HCT116 (cell line): ENCODE data around the gene CLDN3. TPM values are rescaled to one million over a fixed set of nuclear protein-coding genes. Genes with fewer than 3 reads are reported as not detected.
A peak's percentile ranks its signal among the peaks of the same experiment; 100 is the strongest.

ENCODE experiments used
- ATAC-seq: fragments of 200-7000 bp; cut with Tn5 transposase; 2 replicates; pipeline ENCODE4 v1.9.1; 2020; ENCODE audit warnings: mild to moderate bottlenecking, moderate library complexity
- BruUV-seq: library from RNA; stranded (reverse); fragments of 400-500 nt; replicated peaks from 2 replicates; lab custom pipeline; 2021; lab: Mats Ljungman, UMichigan
- CTCF ChIA-PET: fragments of 300-600 bp; sonication (Branson Sonifier 250); formaldehyde crosslinking; loops from one replicate; lab custom pipeline; 2021; ENCODE audit warnings: antibody characterized with exemption; lab: Charles Lee
- POLR2A ChIA-PET: fragments of 300-600, 350-600 bp; sonication (Branson Sonifier 250); formaldehyde crosslinking; loops from one replicate; lab custom pipeline; 2021; ENCODE audit warnings: antibody characterized with exemption; lab: Charles Lee
- RAD21 ChIA-PET, 2 experiments: fragments of 300-600 bp; sonication (Branson Sonifier 250); formaldehyde crosslinking; loops; one replicate each; lab custom pipeline; 2023; ENCODE audit warnings: low total read pairs in 2 of 2; ENCODE audit not compliant: uncharacterized antibody in 2 of 2, unreplicated experiment in 2 of 2, low non-redundant PET in 1 of 2; lab: Charles Lee
- DNase-seq: peaks from one replicate; pipeline ENCODE4 v3.0.0-alpha.2; 2010; ENCODE audit warnings: low read depth, low spot score
- H2AFZ ChIP-seq: fragments of 200-600 bp; shearing (Covaris generic), sonication (generic); 2 replicates; pipeline ENCODE4 v1.6.1; 2017; ENCODE audit warnings: low read depth, mixed run types, mixed read lengths, antibody characterized with exemption, low read length; ENCODE audit not compliant: poor library complexity, severe bottlenecking
- H3K27ac ChIP-seq: 2 replicates; pipeline ENCODE4 v1.5.1; 2012; ENCODE audit warnings: low read depth, low read length
- H3K27me3 ChIP-seq: fragments of 200-600 bp; sonication (generic); 2 replicates; pipeline ENCODE4 v1.6.1; 2016; ENCODE audit warnings: mixed run types, low read length, mixed read lengths; ENCODE audit not compliant: insufficient read depth
- H3K36me3 ChIP-seq, 2 experiments: fragments of 200-500 bp in 1 of 2; fragments of 200-600 bp in 1 of 2; sonication (Bioruptor generic) in 1 of 2; sonication (generic) in 1 of 2; 2 replicates each; pipeline versions ENCODE4 v1.5.1 to v1.6.1; 2014 to 2016; ENCODE audit warnings: low read length in 2 of 2, inconsistent platforms in 1 of 2, mixed read lengths in 1 of 2, mixed run types in 1 of 2; ENCODE audit not compliant: insufficient read depth in 2 of 2, control insufficient read depth in 1 of 2
- H3K4me1 ChIP-seq, 2 experiments: fragments of 200-600 bp in 1 of 2; sonication (generic) in 1 of 2; 2 replicates each; pipeline versions ENCODE4 v1.5.1 to v1.6.1; 2012 to 2017; ENCODE audit warnings: low read length in 2 of 2, inconsistent platforms in 1 of 2, mild to moderate bottlenecking in 1 of 2, mixed read lengths in 1 of 2, mixed run types in 1 of 2, moderate library complexity in 1 of 2; ENCODE audit not compliant: insufficient read depth in 2 of 2, control insufficient read depth in 1 of 2
- H3K4me2 ChIP-seq: fragments of 200-600 bp; sonication (generic); 2 replicates; pipeline ENCODE4 v1.6.1; 2017; ENCODE audit warnings: mixed run types, low read length, mixed read lengths
- H3K4me3 ChIP-seq, 2 experiments: fragments of 200-600 bp in 1 of 2; sonication (generic) in 1 of 2; replicated peaks in 1 of 2; 2 replicates each; pipeline ENCODE4 v1.5.1; 2011 to 2016; ENCODE audit warnings: low read length in 2 of 2, control low read depth in 1 of 2, low read depth in 1 of 2, mild to moderate bottlenecking in 1 of 2, mixed read lengths in 1 of 2, mixed run types in 1 of 2
- H3K79me2 ChIP-seq: fragments of 200-600 bp; sonication (generic); 2 replicates; pipeline ENCODE4 v1.6.1; 2017; ENCODE audit warnings: mild to moderate bottlenecking, mixed run types, low read length, moderate library complexity, mixed read lengths; ENCODE audit not compliant: insufficient read depth
- H3K9ac ChIP-seq: fragments of 200-600 bp; sonication (generic); 2 replicates; pipeline ENCODE4 v1.6.1; 2016; ENCODE audit warnings: low read length, mixed read lengths
- H3K9me2 ChIP-seq: fragments of 200-600 bp; sonication (generic), shearing (Covaris generic); 2 replicates; pipeline ENCODE4 v1.6.1; 2017; ENCODE audit warnings: mixed run types, mild to moderate bottlenecking, moderate library complexity; ENCODE audit not compliant: insufficient read depth
- H3K9me3 ChIP-seq, 2 experiments: fragments of 200-500 bp in 1 of 2; fragments of 200-600 bp in 1 of 2; sonication (Bioruptor generic) in 1 of 2; sonication (generic) in 1 of 2; 2 replicates each; pipeline ENCODE4 v1.6.1; 2014 to 2017; ENCODE audit warnings: low read length in 2 of 2, mixed read lengths in 2 of 2, inconsistent platforms in 1 of 2, low read depth in 1 of 2, mild to moderate bottlenecking in 1 of 2, mixed run types in 1 of 2, moderate library complexity in 1 of 2; ENCODE audit not compliant: control insufficient read depth in 1 of 2, insufficient read depth in 1 of 2
- H4K20me1 ChIP-seq: fragments of 200-600 bp; sonication (generic), shearing (Covaris generic); 2 replicates; pipeline ENCODE4 v1.6.1; 2017; ENCODE audit warnings: mixed run types, mild to moderate bottlenecking, moderate library complexity; ENCODE audit not compliant: insufficient read depth
- ATF3 ChIP-seq: IDR thresholded peaks from 2 replicates; pipeline ENCODE4 v1.6.1; 2012
- CBX3 ChIP-seq: IDR thresholded peaks from 2 replicates; pipeline ENCODE4 v1.6.1; 2012; ENCODE audit warnings: low read depth
- CTCF ChIP-seq, 3 experiments: fragments of 200-600 bp in 1 of 3; sonication (generic) in 1 of 3; IDR thresholded peaks in 2 of 3; conservative IDR thresholded peaks in 1 of 3; 2 replicates each; pipeline ENCODE4 v1.5.1; 2012 to 2017; ENCODE audit warnings: low read depth in 2 of 3, low read length in 2 of 3, antibody characterized with exemption in 1 of 3, borderline replicate concordance in 1 of 3, control low read depth in 1 of 3, mild to moderate bottlenecking in 1 of 3, mixed read lengths in 1 of 3, mixed run types in 1 of 3, moderate library complexity in 1 of 3; ENCODE audit not compliant: insufficient read depth in 1 of 3
- EGR1 ChIP-seq: IDR thresholded peaks from 2 replicates; pipeline ENCODE4 v1.6.1; 2012; ENCODE audit warnings: low read depth
- ELF1 ChIP-seq: IDR thresholded peaks from 2 replicates; pipeline ENCODE4 v1.6.1; 2012; ENCODE audit warnings: low read depth, borderline replicate concordance
- EZH2 ChIP-seq: fragments of 200-600 bp; sonication (generic); IDR thresholded peaks from 2 replicates; pipeline ENCODE4 v1.6.1; 2017; ENCODE audit warnings: antibody characterized with exemption, mixed run types
- EZH2phosphoT487 ChIP-seq: fragments of 200-600 bp; IDR thresholded peaks from 2 replicates; pipeline ENCODE4 v1.6.1; 2018; ENCODE audit warnings: antibody characterized with exemption, borderline replicate concordance
- FOSL1 ChIP-seq: IDR thresholded peaks from 2 replicates; pipeline ENCODE4 v1.6.1; 2012; ENCODE audit warnings: low read depth
- JUND ChIP-seq: IDR thresholded peaks from 2 replicates; pipeline ENCODE4 v1.6.1; 2012
- POLR2A ChIP-seq: IDR thresholded peaks from 2 replicates; pipeline ENCODE4 v1.7.0; 2011; ENCODE audit warnings: borderline replicate concordance; ENCODE audit not compliant: insufficient read depth, insufficient read length; ENCODE audit errors: extremely low read depth
- RAD21 ChIP-seq: IDR thresholded peaks from 2 replicates; pipeline ENCODE4 v1.6.1; 2012; ENCODE audit warnings: low read depth, mild to moderate bottlenecking
- REST ChIP-seq: IDR thresholded peaks from 2 replicates; pipeline ENCODE4 v1.6.1; 2012; ENCODE audit warnings: low read depth
- SIN3A ChIP-seq: IDR thresholded peaks from 2 replicates; pipeline ENCODE4 v1.6.1; 2012; ENCODE audit warnings: low read depth
- SP1 ChIP-seq: IDR thresholded peaks from 2 replicates; pipeline ENCODE4 v1.6.1; 2012; ENCODE audit warnings: low read depth
- SRF ChIP-seq: IDR thresholded peaks from 2 replicates; pipeline ENCODE4 v1.6.1; 2012; ENCODE audit warnings: low read depth
- TCF7L2 ChIP-seq: IDR thresholded peaks from 2 replicates; pipeline ENCODE4 v1.7.0; 2011; ENCODE audit warnings: borderline replicate concordance, inconsistent platforms; ENCODE audit not compliant: insufficient read depth, insufficient read length; ENCODE audit errors: extremely low read depth
- ZFX ChIP-seq: fragments of 450-650 bp; IDR thresholded peaks from 2 replicates; pipeline ENCODE4 v1.6.1; 2017
- ZNF274 ChIP-seq: fragments of 200-500 bp; sonication (Bioruptor generic); IDR thresholded peaks from 2 replicates; pipeline ENCODE4 v1.6.1; 2014; ENCODE audit warnings: mild to moderate bottlenecking, low read depth, low read length, inconsistent platforms
- intact Hi-C: fragments of 100-400 bp; cut with micrococcal nuclease; formaldehyde crosslinking; loops from 2 replicates; pipeline ENCODE4 v1.10.0; 2022
- total RNA-seq: library from RNA; stranded (reverse); gene quantifications from one replicate; pipeline ENCODE4 v1.2.1, GENCODE V29; 2021; ENCODE audit not compliant: unreplicated experiment
- TF ChIP-seq, protein P1 (sequence below): IDR thresholded peaks from 2 replicates; pipeline ENCODE4 v1.6.1; 2011; ENCODE audit warnings: mild to moderate bottlenecking, low read length, moderate library complexity; ENCODE audit not compliant: insufficient replicate concordance; ENCODE audit errors: extremely low read depth

Gene CLDN3
- total RNA-seq, 1 experiment from 2014 or later, result 19.2 TPM

DNA sequence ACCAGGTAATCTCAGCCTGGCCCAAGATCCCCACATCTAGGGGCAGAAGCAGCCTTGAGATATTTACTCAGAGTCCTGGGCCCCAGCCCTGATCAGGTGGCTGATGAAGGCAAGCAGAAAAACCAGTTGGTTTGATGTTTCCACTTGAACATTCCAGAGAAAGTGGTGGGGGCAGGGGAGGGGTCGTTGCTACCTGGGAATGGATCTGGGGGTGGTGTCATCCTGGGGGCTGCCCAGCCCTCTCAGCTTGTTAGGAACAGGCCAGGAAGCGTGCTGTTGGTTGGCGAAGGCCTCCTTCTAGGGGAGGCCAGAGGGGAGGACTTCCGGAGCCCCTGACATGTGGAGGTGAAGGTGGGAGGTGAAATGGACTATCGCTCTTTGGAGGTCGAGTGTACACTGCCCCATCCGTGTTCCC, 27.7 kb downstream of the CLDN3 start:
- H3K27me3 ChIP-seq, result no peaks in the 10 kb centered on the region
- no peak; the same call in 1 of the 2 replicates for ATAC-seq
- peak overlapping the region; percentile 94 for H3K27ac ChIP-seq
- H3K4me2 ChIP-seq, result peak overlapping the region; percentile 95
- no TSS peak for BruUV-seq
- RAD21 ChIA-PET, result no interaction called here
- H3K4me1 ChIP-seq, result peaks cover 50 to 67% of the 10 kb centered on the region in 2 experiments
- no peaks in the 10 kb centered on the region for H3K9me3 ChIP-seq
- no peak overlapping the region for H2AFZ ChIP-seq
- peak overlapping the region; percentile 79 for H3K9ac ChIP-seq
- peaks cover 2 to 5% of the 10 kb centered on the region in 2 experiments; a peak in 1 of 4 replicates for H3K36me3 ChIP-seq
- H4K20me1 ChIP-seq, result peaks cover 3% of the 10 kb centered on the region; the same call in 1 of the 2 replicates
- peaks cover 22% of the 10 kb centered on the region for H3K79me2 ChIP-seq
- POLR2A ChIA-PET, result interaction anchor here (0.6 to 5.8 kb wide), 5 partner anchors 28 to 100 kb away, joined by 3 to 43 read pairs (median 5); partner anchors contain the start of genes CLDN3, CLDN4 and METTL27
- H3K4me3 ChIP-seq, result peak overlapping the region; percentile 31 to 51
- no peak for DNase-seq
- TF ChIP-seq SRF (no peak), POLR2A (no peak), REST (no peak), SIN3A (no peak), RAD21 (no peak), ZNF274 (no peak), JUND (no peak), CTCF (IDR thresholded peaks at IDR 0.05 in 2 of 3, conservative IDR thresholded peaks at IDR 0.05 in 1 of 3; ENCODE audit: borderline replicate concordance in 1 of 3, insufficient read depth in 1 of 3, low read depth in 2 of 3, low read length in 2 of 3) (no peak), EZH2 (no peak), ELF1 (no peak), ATF3 (no peak), TCF7L2 (no peak), ZFX (no peak; the same call in 1 of the 2 replicates), EGR1 (no peak), CBX3 (no peak), FOSL1 (no peak), SP1 (no peak), EZH2phosphoT487 (no peak)
- TF ChIP-seq, protein P1, sequence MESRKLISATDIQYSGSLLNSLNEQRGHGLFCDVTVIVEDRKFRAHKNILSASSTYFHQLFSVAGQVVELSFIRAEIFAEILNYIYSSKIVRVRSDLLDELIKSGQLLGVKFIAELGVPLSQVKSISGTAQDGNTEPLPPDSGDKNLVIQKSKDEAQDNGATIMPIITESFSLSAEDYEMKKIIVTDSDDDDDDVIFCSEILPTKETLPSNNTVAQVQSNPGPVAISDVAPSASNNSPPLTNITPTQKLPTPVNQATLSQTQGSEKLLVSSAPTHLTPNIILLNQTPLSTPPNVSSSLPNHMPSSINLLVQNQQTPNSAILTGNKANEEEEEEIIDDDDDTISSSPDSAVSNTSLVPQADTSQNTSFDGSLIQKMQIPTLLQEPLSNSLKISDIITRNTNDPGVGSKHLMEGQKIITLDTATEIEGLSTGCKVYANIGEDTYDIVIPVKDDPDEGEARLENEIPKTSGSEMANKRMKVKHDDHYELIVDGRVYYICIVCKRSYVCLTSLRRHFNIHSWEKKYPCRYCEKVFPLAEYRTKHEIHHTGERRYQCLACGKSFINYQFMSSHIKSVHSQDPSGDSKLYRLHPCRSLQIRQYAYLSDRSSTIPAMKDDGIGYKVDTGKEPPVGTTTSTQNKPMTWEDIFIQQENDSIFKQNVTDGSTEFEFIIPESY, result no peak
- no peaks in the 10 kb centered on the region for H3K9me2 ChIP-seq
- CTCF ChIA-PET, result no interaction called here
- intact Hi-C loops, result loop anchor here (2.0 to 5.0 kb wide), 2 partner anchors 65 to 112 kb away; no protein-coding TSS in a partner anchor
